Heart right ventricle (tissue), 16 donors: ENCODE results near the gene HMCN1. TPM values are rescaled to one million over a fixed set of nuclear protein-coding genes. Genes with fewer than 3 reads are reported as not detected.

Source experiments
- ATAC-seq, 8 donors: fragments of 200-7000 bp; cut with Tn5 transposase; one replicate each; pipeline ENCODE4 v1.9.1; 2020; ENCODE audit warnings: mild to moderate bottlenecking in 8 of 8, moderate library complexity in 8 of 8, moderate number of reproducible peaks in 1 of 8
- DNase-seq, 2 donors: peaks; one replicate each; pipeline ENCODE4 v3.0.0-alpha.2; 2020
- H3K27ac ChIP-seq, 10 donors: fragments of 200-600 bp; sonication (generic) in 2 of 10; one replicate each; pipeline versions ENCODE4 v1.5.0 to v1.8.0; 2020 to 2022; ENCODE audit warnings: mild to moderate bottlenecking in 3 of 10
- H3K27me3 ChIP-seq, 7 donors: fragments of 200-600 bp; one replicate each; pipeline ENCODE4 v1.8.0; 2021 to 2022; ENCODE audit warnings: mild to moderate bottlenecking in 2 of 7
- H3K36me3 ChIP-seq, 9 donors: fragments of 200-600 bp; sonication (generic) in 1 of 9; one replicate each; pipeline versions ENCODE4 v1.5.0 to v1.8.0; 2020 to 2022; ENCODE audit warnings: mild to moderate bottlenecking in 2 of 9
- H3K4me1 ChIP-seq, 9 donors: fragments of 200-600 bp; sonication (generic) in 1 of 9; one replicate each; pipeline versions ENCODE4 v1.5.0 to v1.8.0; 2020 to 2022; ENCODE audit warnings: mild to moderate bottlenecking in 4 of 9
- H3K4me3 ChIP-seq, 10 donors: fragments of 200-600 bp; sonication (generic) in 2 of 10; one replicate each; pipeline versions ENCODE4 v1.5.0 to v1.8.0; 2020 to 2022; ENCODE audit warnings: mild to moderate bottlenecking in 7 of 10, moderate library complexity in 2 of 10
- H3K9me3 ChIP-seq, 11 donors: fragments of 200-600 bp in 10 of 11; sonication (generic) in 2 of 11; one replicate each; pipeline versions ENCODE4 v1.5.0 to v1.8.0; 2013 to 2022; ENCODE audit warnings: mild to moderate bottlenecking in 2 of 11, control low read depth in 1 of 11, moderate library complexity in 1 of 11
- WGBS, 2 donors: extraction: QIAGEN DNeasy Blood & Tissue Kit; methylation state at CpG; one replicate each; pipeline ENCODE4 v1.1.7; 2013; ENCODE audit warnings: inconsistent platforms in 1 of 2; 5-methylcytosine and 5-hydroxymethylcytosine counted together
- intact Hi-C, 10 donors: fragments of 100-400 bp; cut with DNase I; formaldehyde crosslinking; loops; one replicate each; pipeline versions ENCODE4 v1.11.1 to v1.14.2; 2022
- polyA plus RNA-seq, 2 donors: library from polyadenylated mRNA; stranded (reverse); fragments of 200-250 nt; gene quantifications; one replicate each; pipeline ENCODE4 v1.2.3, GENCODE V29; 2013
- total RNA-seq, 10 donors: library from RNA; stranded (reverse); fragmentation: NEBNext Ultra II Directional in 3 of 10; extraction: Animal tissue kit (Norgen Biotek cat#: 25700) in 3 of 10; gene quantifications; one replicate each; pipeline versions ENCODE4 v1.2.1 to v1.2.4, GENCODE V29; 2021 to 2023
- TF ChIP-seq, protein P1 (sequence below), 9 donors: fragments of 200-600 bp; sonication (generic) in 2 of 9; IDR thresholded peaks; one replicate each; pipeline versions ENCODE4 v1.5.0 to v1.8.0; 2021 to 2022; ENCODE audit warnings: antibody characterized with exemption in 9 of 9, mild to moderate bottlenecking in 5 of 9, moderate library complexity in 1 of 9
- donor health status: Arrhythmogenic right ventricular cardiomyopathy.
- donor health status: ischemic (EF 13 %, LVEDD 7.1; RV severe dilation, severe dysfunction).
- donor health status: healthy with polysubstance abuse.
- donor health status: DM: no; HTN: yes; CAD: no.
- donor health status: DM: no; HTN: no; CAD: no.
- donor health status: ischemic (EF 25% LVEDD 6.9; RV normal size, moderate dysfunction).
- donor health status: ischemic (EF 25% LVEDD 5.7; RV mildly dilated, moderate dysfunction).
- donor health status: healthy.
- donor health status: DM: yes; HTN: yes; CAD: no.
- donor health status: Ischemic cardiomyopathy.
- donor health status: ischemic (EF 35%, LVEDD 5.7; RV mildly dilated, moderate dysfunction).
- donor health status: nonischemic (EF 11% LVEDD 7.7; RV severe dilation, severe dysfunction).
- donor health status: DM: yes; HTN: yes; CAD: no.
- donor health status: PGD.
- donor health status: ischemic (EF 29% LVEDD 5.4; RV normal size, mild dysfunction).
- donor health status: nonischemic (EF 23%, LVEDD 6.1; RV moderate dilation, normal function).

HMCN1 gene
- total and polyA plus RNA-seq, 12 donors = 3.4 to 12.4 (median 6.2) TPM

DNA sequence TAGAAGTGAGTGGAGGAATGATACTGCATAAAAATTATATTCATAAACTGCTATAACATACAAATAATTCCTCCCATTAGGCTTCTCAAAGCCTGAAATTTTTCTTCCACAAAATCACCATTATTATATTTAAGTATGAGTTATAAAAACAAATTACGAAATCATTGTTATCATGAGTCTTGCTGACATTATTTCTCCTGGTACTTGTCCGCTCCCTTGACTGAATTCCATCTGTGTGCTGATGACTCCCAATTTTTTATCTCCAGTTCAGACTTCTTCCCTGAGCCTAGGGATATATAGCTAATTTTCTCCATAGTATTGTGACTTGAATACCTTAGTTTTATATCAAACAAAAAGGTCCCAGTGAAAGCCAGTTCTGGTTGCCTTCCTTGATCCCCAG is 268.2 kb downstream of the HMCN1 start:
- Histone ChIP-seq H3K36me3 (peaks cover 0 to 15% (median 0%) of the 10 kb centered on the region in 9 donors), H3K4me3 (no peak overlapping the region), H3K27me3 (no peaks in the 10 kb centered on the region), H3K4me1 (no peaks in the 10 kb centered on the region), H3K9me3 (no peaks in the 10 kb centered on the region), H3K27ac (no peak overlapping the region)
- no peak for ATAC-seq
- TF ChIP-seq, protein P1, sequence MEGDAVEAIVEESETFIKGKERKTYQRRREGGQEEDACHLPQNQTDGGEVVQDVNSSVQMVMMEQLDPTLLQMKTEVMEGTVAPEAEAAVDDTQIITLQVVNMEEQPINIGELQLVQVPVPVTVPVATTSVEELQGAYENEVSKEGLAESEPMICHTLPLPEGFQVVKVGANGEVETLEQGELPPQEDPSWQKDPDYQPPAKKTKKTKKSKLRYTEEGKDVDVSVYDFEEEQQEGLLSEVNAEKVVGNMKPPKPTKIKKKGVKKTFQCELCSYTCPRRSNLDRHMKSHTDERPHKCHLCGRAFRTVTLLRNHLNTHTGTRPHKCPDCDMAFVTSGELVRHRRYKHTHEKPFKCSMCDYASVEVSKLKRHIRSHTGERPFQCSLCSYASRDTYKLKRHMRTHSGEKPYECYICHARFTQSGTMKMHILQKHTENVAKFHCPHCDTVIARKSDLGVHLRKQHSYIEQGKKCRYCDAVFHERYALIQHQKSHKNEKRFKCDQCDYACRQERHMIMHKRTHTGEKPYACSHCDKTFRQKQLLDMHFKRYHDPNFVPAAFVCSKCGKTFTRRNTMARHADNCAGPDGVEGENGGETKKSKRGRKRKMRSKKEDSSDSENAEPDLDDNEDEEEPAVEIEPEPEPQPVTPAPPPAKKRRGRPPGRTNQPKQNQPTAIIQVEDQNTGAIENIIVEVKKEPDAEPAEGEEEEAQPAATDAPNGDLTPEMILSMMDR (IDR thresholded peaks at IDR 0.05) = no peak
- 83 to 87% methylated on average over 2 of the region's 2 CpGs for WGBS, 2 donors
- no peak for DNase-seq
- intact Hi-C loops = no loop called here

DNA sequence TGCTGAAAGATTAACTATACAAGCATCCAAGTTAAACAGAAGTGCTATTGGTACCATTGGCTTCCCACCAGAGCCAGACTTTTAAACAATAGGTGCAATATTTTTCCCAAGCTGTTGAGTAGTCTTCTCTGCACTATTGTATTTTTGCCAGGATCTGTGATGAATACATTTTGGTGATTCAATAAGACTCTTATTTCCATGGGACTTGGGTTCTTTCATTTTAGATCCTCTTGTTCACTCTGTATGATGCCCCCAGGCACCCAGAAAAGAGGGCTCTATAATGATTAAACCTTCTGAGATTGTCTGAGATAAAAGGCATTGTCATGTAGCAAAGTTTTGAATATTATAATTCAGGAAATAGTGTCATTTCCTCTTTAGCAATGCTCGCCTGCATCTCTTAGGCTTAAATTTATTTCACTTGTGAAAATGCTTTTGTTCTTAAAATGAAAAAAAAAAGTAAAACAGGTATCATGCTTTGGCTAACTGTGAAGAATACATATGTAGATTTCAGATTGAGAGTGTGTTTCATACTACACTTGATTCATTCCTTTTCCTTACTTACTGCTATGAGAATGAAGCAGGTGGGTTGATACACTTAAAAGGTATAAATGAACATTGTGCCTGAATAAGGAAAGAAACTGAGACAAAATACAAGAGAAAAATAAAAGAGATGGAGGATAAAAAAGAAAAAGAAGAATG is 275.0 kb downstream of the HMCN1 start:
- H3K4me1 ChIP-seq = peaks cover 0 to 20% (median 0%) of the 10 kb centered on the region in 9 donors
- H3K9me3 ChIP-seq = no peaks in the 10 kb centered on the region
- TF ChIP-seq, protein P1 (IDR thresholded peaks at IDR 0.05) = no peak
- ATAC-seq (peak in 6 of 8 donors; percentile 67 to 88 (median 77)), DNase-seq (no peak)
- peak overlapping the region in 9 of 10 donors; percentile 6 to 72 (median 53) for H3K27ac ChIP-seq
- WGBS, 2 donors = 64 to 65% methylated on average over 1 of the region's 1 CpG
- no peak overlapping the region for H3K4me3 ChIP-seq
- H3K27me3 ChIP-seq = no peaks in the 10 kb centered on the region
- intact Hi-C loops = no loop called here
- H3K36me3 ChIP-seq = peaks cover 0 to 3% (median 0%) of the 10 kb centered on the region in 9 donors

DNA sequence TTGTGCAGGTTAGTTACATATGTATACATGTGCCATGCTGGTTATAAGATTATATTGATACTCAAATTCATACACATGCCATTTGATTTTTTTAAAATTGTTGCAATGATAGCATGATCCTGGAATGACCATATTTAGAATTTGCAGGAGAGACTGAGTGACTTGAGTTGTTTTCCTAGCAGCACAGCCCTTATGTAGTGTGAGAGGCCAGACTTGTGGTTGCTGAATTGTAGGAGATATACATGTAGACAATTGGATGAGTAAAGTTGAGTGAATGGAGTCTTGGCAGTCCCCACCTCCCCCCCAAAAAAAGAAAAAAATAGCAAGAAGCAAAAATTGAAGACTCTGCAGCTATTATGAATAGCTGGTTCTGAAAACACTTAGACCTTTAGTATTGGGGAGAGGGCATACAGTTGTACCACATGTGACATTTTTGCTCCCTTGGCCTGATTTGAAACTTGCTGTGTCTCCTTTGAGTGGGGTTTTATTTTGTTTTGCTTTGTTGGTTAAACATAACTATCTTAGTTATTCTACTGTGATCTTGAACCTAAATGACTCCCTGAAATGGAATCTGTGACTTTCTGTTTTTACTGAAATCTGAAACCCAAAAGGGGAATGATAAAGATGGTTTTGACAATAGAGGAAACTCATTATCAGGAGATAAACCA is 280.3 kb downstream of the HMCN1 start:
- Histone ChIP-seq H3K27ac (no peak overlapping the region), H3K9me3 (no peaks in the 10 kb centered on the region), H3K4me1 (peaks cover 0 to 5% (median 0%) of the 10 kb centered on the region in 9 donors), H3K27me3 (no peaks in the 10 kb centered on the region), H3K36me3 (peaks cover 0 to 40% (median 0%) of the 10 kb centered on the region in 9 donors), H3K4me3 (no peak overlapping the region)
- no peak for DNase-seq
- TF ChIP-seq, protein P1 (IDR thresholded peaks at IDR 0.05) = no peak
- intact Hi-C loops = no loop called here
- no peak for ATAC-seq

DNA sequence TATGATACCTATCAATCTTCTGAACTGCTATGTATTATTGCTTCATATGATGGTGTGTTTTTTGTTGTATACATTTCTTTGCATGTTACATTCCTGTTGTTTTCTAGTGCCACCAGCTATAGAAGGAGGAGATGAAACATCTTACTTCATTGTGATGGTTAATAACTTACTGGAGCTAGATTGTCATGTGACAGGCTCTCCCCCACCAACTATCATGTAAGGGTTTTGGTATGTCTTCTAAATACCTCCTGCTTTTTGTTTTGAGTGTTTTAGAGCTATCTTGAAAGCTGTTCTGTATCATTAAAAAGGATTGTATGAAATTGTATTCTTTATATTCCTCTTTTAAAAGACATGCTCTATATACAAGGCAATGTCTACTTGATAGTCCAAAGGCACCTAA is 282.7 kb downstream of the HMCN1 start:
- H3K9me3 ChIP-seq = no peaks in the 10 kb centered on the region
- H3K4me1 ChIP-seq = peaks cover 0 to under 1% (median 0%) of the 10 kb centered on the region in 9 donors
- TF ChIP-seq, protein P1 (IDR thresholded peaks at IDR 0.05) = no peak
- no peak for ATAC-seq
- H3K4me3 ChIP-seq = no peak overlapping the region
- H3K36me3 ChIP-seq = peaks cover 0 to 51% (median 0%) of the 10 kb centered on the region in 9 donors
- no peak overlapping the region for H3K27ac ChIP-seq
- H3K27me3 ChIP-seq = no peaks in the 10 kb centered on the region
- DNase-seq = no peak
- intact Hi-C loops = no loop called here
